Activated naive CD4-positive, alpha-beta T cell treated with anti-CD3 and anti-CD28 coated beads, Interleukin-2, amount 50 U/mL, for 16 hours (primary cell): ENCODE data around the gene ASB13.
"Not testable (repeated sequence)": the region's sequence is repeated elsewhere in the genome, so short reads cannot be mapped to it uniquely, and the experiment has no call there.

Experiments
- DNase-seq: peaks from one replicate; pipeline ENCODE4 v3.0.0-alpha.2; 2020

ASB13 gene

DNA sequence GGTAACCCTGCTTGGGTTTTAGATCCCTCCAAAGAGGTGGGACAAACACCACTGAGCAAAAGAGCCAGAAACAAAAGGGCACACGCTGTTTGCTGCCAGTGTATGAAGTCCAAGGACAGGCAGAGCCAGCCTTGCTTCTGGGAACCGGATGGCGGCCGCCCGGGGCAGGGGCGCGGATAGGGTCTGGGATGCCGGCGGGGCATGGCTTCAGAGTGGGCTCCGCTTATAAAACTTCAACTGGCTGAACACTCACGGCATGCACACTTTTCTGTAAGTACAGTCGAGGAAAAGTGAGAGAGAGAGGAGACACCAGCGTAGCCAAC, 62.6 kb downstream of the ASB13 start:
- DNase-seq, result no peak

DNA sequence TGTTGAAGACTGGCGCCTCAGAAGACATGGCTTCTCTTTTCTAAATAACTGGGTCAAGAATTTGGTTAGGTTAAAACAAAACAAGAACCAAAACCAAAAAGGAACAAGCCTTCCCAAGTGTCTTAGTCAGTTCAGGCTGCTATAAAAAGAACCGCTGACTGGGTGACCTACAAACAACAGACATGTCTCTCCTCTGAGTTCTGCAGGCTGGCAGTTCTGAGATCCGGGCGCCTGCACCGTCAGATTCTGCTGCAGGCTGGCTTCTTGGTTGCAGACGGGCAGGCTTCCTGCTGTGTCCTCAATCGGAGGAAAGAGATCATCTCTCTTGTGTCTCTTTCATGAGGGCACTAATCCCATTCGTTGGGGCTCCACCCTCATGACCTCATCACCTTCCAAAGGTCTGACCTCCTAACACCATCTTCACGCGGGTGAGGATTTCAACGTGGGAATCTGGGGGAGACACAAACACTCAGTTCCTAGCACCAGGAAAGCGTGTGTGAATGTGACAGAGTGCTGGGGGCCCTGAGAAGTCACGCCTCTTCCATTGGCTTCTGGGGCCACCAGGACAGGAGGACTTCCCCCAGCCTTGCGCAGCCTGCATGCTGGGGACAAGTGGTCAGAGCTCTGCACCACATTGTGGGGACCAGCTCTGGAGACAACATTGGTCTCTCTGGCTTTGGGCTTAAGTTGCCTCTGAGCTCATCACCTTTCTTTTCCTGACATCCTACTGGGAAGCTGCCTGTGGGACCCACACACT, 63.1 kb downstream of the ASB13 start:
- DNase-seq, result no peak

GRCh38 chr10:5601826-5602495, 64.4 kb downstream of the ASB13 start:
- DNase-seq, result no peak

GRCh38 chr10:5600908-5601307, 65.5 kb downstream of the ASB13 start:
- no peak for DNase-seq

DNA sequence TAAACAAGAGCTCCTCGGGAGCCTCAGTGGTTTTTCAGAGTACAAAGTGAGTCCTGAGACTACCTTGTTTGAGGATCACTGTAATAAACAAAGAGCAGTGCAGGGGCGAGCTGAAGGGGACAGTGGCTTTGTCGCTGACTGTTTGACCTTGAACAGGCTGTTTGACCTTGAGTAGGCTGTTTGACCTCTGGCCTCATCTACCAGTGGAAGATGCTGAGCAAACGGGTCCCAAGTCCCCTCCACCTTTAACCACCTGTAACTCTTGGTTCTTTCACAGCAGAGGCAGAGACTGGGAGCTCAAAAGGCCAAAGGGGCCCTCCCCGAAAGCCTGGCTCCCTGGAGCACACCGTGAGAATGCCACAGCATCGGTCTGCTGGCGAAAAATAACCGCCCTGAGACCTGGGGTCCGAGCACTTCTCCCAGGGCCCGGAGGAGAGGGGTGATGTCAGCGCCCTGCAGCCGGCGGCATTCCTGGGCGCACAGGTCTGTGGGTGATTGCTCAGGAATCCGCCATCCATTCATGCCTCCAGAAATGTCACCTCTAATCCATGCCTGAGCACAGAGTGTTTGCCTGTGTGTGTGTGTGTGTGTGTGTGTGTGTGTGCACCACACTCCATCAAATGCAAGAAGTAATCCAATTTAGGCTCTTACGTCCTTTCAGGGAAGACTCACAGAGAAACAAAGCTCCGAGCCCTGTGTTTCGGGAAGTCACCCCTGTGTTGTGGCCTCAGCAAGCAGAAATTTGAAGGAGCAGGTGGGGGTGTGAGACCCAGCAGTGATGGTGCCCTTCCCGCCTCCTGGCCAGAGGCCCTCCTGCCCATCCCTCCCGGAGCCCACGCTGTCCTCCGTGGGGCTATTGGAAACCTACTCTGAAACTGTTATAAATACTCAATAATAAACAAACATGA, 66.5 kb downstream of the ASB13 start:
- no peak for DNase-seq

DNA sequence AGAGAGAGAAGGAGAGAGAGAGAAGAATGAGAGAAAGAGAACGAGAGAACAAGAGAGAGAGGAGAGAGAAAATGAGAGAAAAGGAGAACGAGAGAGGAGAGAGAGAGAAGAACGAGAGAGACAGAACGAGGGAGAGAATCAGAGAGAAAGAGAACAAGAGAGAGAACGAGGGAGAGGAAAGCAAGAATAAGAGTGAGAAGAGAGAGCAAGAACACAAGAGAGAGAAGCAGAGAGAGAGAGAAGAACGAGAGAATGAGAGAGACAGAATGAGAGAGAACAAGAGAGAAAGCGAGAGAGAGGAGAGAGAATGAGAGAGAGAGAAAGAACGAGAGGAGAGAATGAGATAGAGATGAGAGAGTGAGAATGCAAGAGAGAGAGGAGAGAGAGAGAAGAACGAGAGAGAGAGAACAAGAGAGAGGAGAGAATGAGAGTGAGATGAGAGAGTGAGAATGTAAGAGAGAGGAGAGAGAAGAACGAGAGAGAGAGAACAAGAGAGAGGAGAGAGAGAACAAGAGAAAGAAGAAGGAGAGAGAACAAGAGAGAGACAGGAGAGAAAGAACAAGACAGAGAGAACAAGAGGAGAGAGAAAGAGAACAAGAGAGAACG, 68.2 kb downstream of the ASB13 start:
- no peak for DNase-seq

DNA sequence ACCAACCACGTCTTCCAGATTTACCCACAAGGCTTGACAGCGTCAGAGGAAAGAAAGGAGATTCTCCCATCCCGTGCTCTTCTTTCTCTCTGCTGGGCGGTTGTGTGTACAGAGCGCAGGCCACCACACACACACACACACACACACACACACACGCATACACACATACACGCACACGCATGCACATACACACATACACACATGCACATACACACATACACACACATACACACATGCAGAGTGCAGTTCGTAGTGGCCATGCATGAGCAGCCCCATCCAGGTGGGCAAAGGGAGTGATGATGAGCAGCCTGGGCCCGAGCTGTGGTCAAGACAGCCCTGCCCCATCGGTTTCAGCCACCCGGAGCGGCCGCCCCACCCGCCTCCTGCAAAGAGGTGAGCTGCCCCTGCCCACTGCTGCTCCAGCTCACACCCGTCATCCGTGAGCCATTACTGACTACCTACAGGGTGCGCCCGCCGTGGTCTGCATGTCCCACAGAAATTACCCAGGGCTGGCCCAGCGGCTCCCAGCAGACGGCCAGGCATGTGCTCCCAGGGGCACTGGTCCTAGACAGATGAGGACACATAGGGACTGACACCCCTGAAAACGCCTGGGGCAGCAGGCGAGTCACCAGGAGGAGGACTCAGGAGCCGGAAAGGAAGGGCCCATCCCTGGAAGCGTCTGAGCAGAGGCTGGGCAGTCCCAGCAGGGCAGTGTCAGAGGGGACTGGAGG, 69.6 kb downstream of the ASB13 start:
- no peak for DNase-seq

DNA sequence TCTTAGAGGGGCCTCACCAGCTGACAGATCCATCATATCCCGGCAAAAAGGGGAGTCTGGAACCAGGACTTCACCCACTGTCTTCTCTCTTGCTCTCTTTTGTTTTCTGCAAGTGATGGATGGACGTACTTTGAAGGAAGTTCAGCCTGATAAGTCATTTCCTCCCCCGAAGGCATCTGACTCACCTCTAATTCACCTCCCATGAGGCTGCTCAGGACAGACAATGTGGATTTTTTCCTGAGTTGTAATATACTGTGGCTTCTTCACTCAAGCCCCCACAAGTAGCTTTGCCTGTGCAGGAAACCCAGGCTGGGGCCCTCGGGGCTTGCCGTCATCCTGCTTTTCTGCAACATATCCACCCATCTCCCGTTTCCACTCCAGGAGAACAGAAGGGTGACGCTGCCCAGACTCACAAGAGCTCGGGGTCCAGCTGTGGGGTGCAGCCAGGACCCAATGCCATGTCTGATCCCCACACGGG, 70.4 kb downstream of the ASB13 start:
- no peak for DNase-seq

- DNase-seq, result no peak
Observed at GRCh38 chr10:5595591-5595990, 70.8 kb downstream of the ASB13 start.

DNA sequence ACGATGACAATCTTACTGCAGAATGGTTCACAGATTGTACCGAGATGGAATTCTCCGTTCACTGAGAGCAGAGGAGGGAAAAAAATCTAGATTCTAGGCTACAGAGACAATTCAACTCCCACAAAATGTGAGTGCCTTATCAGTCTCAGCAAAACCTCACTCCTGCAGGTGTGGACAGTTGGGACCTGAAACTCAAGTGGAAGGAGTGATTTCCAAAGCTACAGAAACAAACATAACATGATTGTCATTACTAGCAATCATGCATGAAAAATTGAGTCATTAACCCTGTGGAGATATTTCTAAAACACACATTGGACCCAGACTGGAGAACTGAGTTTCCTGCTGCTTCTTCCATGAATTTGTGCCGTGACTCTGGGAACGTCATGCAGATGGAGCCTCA, 71.3 kb downstream of the ASB13 start:
- no peak for DNase-seq

- no peak for DNase-seq
Observed at GRCh38 chr10:5594271-5595049, 71.9 kb downstream of the ASB13 start.

DNA sequence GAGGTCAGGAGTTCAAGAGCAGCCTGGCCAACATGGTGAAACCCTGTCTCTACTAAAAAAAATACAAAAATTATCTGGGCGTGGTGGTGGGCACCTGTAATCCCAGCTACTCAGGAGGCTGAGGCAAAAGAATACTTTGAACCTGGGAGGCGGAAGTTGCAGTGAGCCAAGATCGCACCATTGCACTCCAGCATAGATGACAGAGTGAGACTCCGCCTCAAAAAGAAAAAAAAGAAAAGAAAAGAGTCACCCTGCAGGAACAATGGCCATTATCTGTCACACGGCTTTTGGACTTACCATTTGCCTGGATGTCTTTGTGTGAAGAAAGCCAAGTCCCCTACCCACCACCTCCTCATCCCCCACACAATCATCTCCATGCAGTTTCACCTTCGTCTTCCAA, 73.0 kb downstream of the ASB13 start:
- not testable (repeated sequence) for DNase-seq

DNA sequence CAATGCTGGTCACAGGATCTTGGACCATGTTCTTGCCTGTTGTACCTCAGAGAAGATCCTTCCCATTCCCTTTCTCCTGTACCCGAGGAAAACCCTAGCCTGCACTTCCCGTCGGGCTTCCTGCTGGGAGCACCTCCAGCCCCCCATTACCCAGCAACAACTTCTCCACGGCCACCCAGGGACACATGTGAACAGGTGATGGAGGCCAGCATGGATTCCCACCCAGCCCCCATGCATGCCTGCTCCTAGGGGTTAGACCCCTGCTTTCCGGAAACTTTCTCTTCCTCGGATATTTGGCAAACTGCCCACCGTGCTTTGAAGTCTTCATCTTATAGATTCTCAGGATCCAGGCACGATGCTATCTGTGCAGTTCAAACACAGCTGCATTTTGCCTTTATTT, 74.3 kb downstream of the ASB13 start:
- no peak for DNase-seq

DNA sequence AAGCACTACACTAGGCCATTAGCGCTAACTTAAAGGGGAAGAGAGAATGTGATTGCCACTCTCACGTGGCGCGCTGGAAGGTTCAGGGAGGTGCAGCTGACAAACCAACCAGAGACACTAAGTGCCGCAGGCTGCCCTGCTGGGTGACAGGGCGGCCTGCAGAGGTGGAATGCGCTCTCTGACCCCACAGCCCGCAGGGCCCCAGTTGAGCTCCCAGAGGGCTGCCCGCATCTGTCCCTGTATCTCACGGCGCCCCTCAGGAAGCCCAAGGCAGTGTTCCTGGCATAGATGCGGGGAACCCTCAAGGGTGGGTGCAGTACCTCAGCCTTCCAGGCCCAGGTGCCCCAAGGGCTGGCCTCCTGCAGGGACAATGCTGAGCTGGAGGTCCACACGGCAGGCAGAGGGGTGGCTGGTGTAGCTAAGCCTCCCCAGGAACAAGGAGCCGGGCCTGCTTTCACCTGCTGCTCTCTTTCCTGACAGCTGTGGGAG, 75.0 kb downstream of the ASB13 start:
- DNase-seq, result no peak

- DNase-seq, result no peak
Observed at GRCh38 chr10:5590816-5591215, 75.6 kb downstream of the ASB13 start.

DNA sequence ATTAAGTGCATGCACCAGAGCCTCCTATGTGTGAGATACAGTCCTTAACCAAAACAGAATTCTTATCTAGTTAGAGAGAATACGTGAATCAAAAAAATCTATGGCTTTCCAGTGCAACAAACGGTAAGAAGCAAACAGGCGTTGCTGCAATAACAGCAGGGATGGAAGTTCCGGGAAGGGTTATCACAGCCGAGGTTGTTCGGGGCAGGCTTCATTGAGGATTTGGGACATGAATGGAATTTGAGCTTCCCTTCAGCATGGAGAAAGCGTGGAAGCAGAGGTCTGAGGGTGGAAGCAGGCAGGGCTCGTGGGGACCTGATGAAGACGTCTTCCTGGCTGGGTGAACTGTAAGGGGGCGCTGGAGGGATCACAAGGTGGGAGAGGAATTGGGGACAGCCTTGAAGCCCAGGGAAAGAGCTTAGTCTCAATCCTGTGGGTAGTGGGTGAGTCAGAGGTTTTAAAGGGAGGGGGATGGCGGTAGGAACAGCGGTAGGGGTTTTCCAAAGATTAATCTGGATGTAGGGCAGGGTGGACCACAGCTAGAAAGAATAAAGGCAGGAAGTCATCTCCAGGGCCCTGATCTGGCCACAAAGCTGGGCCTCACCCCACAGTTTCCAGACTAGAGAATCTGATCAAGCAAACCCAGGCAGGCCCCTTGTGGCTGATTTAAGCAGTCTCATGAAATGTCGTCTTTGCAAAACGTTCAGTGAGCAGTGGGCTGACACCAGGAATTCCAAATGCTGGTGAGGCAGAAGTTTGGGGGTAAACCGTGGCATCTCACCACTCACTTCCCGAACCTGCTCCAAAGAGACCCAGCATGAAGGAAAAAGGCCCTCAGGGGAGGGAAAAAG, 76.5 kb downstream of the ASB13 start:
- DNase-seq, result no peak

GRCh38 chr10:5589011-5589660, 77.3 kb downstream of the ASB13 start:
- DNase-seq, result no peak
